Spleen (tissue), 11 donors: ENCODE data around the gene PP2D1. TPM values are rescaled to one million over a fixed set of nuclear protein-coding genes. Genes with fewer than 3 reads are reported as not detected.
A peak's percentile ranks its signal among the peaks of the same experiment; 100 is the strongest.

ENCODE experiments used
- DNase-seq: peaks from one replicate; pipeline ENCODE4 v3.0.0-alpha.2; 2020
- H3K27ac ChIP-seq, 8 donors: fragments of 200-600 bp; sonication (generic) in 7 of 8; 1 replicate in 4 of 8; 2 replicates in 4 of 8; pipeline versions ENCODE4 v1.5.0 to v1.8.0; 2016 to 2021; ENCODE audit warnings: inconsistent platforms in 4 of 8, mild to moderate bottlenecking in 4 of 8, moderate library complexity in 1 of 8
- H3K27me3 ChIP-seq, 7 donors: fragments of 200-600 bp; sonication (generic) in 6 of 7; replicated peaks in 1 of 7; 1 replicate in 4 of 7; 2 replicates in 3 of 7; pipeline versions ENCODE4 v1.5.0 to v1.8.0; 2016 to 2021; ENCODE audit warnings: inconsistent platforms in 3 of 7, mild to moderate bottlenecking in 1 of 7
- H3K36me3 ChIP-seq, 6 donors: fragments of 200-600 bp; sonication (generic) in 5 of 6; 1 replicate in 4 of 6; 2 replicates in 2 of 6; pipeline versions ENCODE4 v1.5.0 to v1.8.0; 2016 to 2021; ENCODE audit warnings: inconsistent platforms in 2 of 6
- H3K4me1 ChIP-seq, 6 donors: fragments of 200-600 bp; sonication (generic) in 5 of 6; 1 replicate in 3 of 6; 2 replicates in 3 of 6; pipeline versions ENCODE4 v1.5.0 to v1.8.0; 2016 to 2021; ENCODE audit warnings: inconsistent platforms in 3 of 6
- H3K4me3 ChIP-seq, 8 donors: fragments of 200-600 bp; sonication (generic) in 7 of 8; 1 replicate in 4 of 8; 2 replicates in 4 of 8; pipeline versions ENCODE4 v1.5.0 to v1.8.0; 2016 to 2021; ENCODE audit warnings: inconsistent platforms in 4 of 8, mild to moderate bottlenecking in 4 of 8, moderate library complexity in 2 of 8
- H3K9me3 ChIP-seq, 8 donors: fragments of 200-600 bp; sonication (generic) in 7 of 8; 1 replicate in 4 of 8; 2 replicates in 4 of 8; pipeline versions ENCODE4 v1.5.0 to v1.8.0; 2016 to 2021; ENCODE audit warnings: inconsistent platforms in 4 of 8
- POLR2A ChIP-seq, 3 donors: fragments of 450-650 bp; IDR thresholded peaks; one replicate each; pipeline ENCODE4 v1.5.1; 2017; ENCODE audit warnings: antibody characterized with exemption in 3 of 3, mild to moderate bottlenecking in 1 of 3
- POLR2AphosphoS5 ChIP-seq, 3 donors: sonication (generic); formaldehyde crosslinking; IDR thresholded peaks; one replicate each; pipeline ENCODE4 v1.5.1; 2017; ENCODE audit warnings: antibody characterized with exemption in 3 of 3
- WGBS, 5 donors: extraction: QIAGEN DNeasy Blood & Tissue Kit in 3 of 5; methylation state at CpG; one replicate each; pipeline versions ENCODE4 v1.1.5 to v1.1.7; 2013 to 2018; 5-methylcytosine and 5-hydroxymethylcytosine counted together
- intact Hi-C: fragments of 100-400 bp; cut with DNase I; formaldehyde crosslinking; loops from one replicate; pipeline ENCODE4 v1.15.0; 2023; ENCODE audit warnings: low total_unique reads
- polyA plus RNA-seq, 3 donors: library from polyadenylated mRNA; stranded (reverse); fragments of 200-250 nt; gene quantifications; one replicate each; pipeline ENCODE4 v1.2.1, GENCODE V29; 2013
- total RNA-seq, 7 donors: library from RNA; depleted of rRNA in 3 of 7; stranded (reverse); fragments of >200 nt in 3 of 7; fragmentation: NEBNext Ultra II Directional in 4 of 7; extraction: Animal tissue kit (Norgen Biotek cat#: 25700) in 4 of 7; gene quantifications; one replicate each; pipeline versions ENCODE4 v1.1.0 to v1.2.1, GENCODE V29; 2016 to 2021
- TF ChIP-seq, protein P1 (sequence below), 11 experiments: fragments of 200-600 bp in 7 of 11; fragments of 450-650 bp in 4 of 11; sonication (generic) in 4 of 11; IDR thresholded peaks in 8 of 11; conservative IDR thresholded peaks in 3 of 11; 1 replicate in 7 of 11; 2 replicates in 4 of 11; pipeline versions ENCODE4 v1.4.0 to v1.8.0; 2016 to 2021; ENCODE audit warnings: antibody characterized with exemption in 11 of 11, inconsistent platforms in 4 of 11, mild to moderate bottlenecking in 1 of 11
- donor health status: healthy with polysubstance abuse.
- donor health status: DM: no; HTN: no; CAD: no; lungs with moderate emphysema.
- donor health status: DM: no; HTN: no; CAD: no.
- donor health status: Bipolar disorder and iron deficiency.
- donor health status: healthy.
- donor health status: DM: no; HTN: no; CAD: no.
- donor health status: DM: yes; HTN: yes; CAD: no.

Gene PP2D1
- total and polyA plus RNA-seq, 10 donors, result not detected

- H3K27me3 ChIP-seq, result no peaks in the 10 kb centered on the region
- WGBS, 5 donors, result 43 to 61% (median 47%) methylated on average over 4 of the region's 4 CpGs
- intact Hi-C loops, result loop anchor here (5.0 to 10.0 kb wide), 2 partner anchors 99 to 143 kb away; partner anchors contain the start of genes RAB5A and SGO1
- H3K9me3 ChIP-seq, result no peaks in the 10 kb centered on the region
- peak overlapping the region in 7 of 8 donors; percentile 1 to 93 (median 18) for H3K4me3 ChIP-seq
- DNase-seq, result no peak
- peaks cover 51 to 87% (median 76%) of the 10 kb centered on the region in 6 donors for H3K4me1 ChIP-seq
- TF ChIP-seq, protein P1, sequence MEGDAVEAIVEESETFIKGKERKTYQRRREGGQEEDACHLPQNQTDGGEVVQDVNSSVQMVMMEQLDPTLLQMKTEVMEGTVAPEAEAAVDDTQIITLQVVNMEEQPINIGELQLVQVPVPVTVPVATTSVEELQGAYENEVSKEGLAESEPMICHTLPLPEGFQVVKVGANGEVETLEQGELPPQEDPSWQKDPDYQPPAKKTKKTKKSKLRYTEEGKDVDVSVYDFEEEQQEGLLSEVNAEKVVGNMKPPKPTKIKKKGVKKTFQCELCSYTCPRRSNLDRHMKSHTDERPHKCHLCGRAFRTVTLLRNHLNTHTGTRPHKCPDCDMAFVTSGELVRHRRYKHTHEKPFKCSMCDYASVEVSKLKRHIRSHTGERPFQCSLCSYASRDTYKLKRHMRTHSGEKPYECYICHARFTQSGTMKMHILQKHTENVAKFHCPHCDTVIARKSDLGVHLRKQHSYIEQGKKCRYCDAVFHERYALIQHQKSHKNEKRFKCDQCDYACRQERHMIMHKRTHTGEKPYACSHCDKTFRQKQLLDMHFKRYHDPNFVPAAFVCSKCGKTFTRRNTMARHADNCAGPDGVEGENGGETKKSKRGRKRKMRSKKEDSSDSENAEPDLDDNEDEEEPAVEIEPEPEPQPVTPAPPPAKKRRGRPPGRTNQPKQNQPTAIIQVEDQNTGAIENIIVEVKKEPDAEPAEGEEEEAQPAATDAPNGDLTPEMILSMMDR (IDR thresholded peaks at IDR 0.05 in 8 of 11, conservative IDR thresholded peaks at IDR 0.05 in 3 of 11), result no peak
- TF ChIP-seq POLR2AphosphoS5 (IDR thresholded peaks at IDR 0.05) (no peak), POLR2A (IDR thresholded peaks at IDR 0.05) (no peak)
- H3K36me3 ChIP-seq, result no peaks in the 10 kb centered on the region
- peak overlapping the region; percentile 55 to 99 (median 98) for H3K27ac ChIP-seq
Measured at GRCh38 chr3:20043825-20044224, 31.8 kb upstream of the PP2D1 start.

- intact Hi-C loops, result loop anchor here (5.0 to 10.0 kb wide), 2 partner anchors 99 to 144 kb away; partner anchors contain the start of genes RAB5A and SGO1
- TF ChIP-seq POLR2A (IDR thresholded peaks at IDR 0.05), result no peak
- TF ChIP-seq POLR2AphosphoS5 (IDR thresholded peaks at IDR 0.05), result peak in 2 of 3 donors; percentile 57 to 66
- TF ChIP-seq, protein P1 (IDR thresholded peaks at IDR 0.05 in 8 of 11, conservative IDR thresholded peaks at IDR 0.05 in 3 of 11), result no peak
- WGBS, 5 donors, result 5 to 17% (median 10%) methylated on average over 4 of the region's 4 CpGs
- peak; percentile 90 for DNase-seq
- Histone ChIP-seq H3K27me3 (no peaks in the 10 kb centered on the region), H3K4me1 (peaks cover 51 to 87% (median 75%) of the 10 kb centered on the region in 6 donors), H3K27ac (peak overlapping the region; percentile 55 to 99 (median 98)), H3K36me3 (no peaks in the 10 kb centered on the region), H3K9me3 (no peaks in the 10 kb centered on the region), H3K4me3 (peak overlapping the region in 7 of 8 donors; percentile 1 to 93 (median 18))
Measured at GRCh38 chr3:20043396-20043795, 31.3 kb upstream of the PP2D1 start.

DNA sequence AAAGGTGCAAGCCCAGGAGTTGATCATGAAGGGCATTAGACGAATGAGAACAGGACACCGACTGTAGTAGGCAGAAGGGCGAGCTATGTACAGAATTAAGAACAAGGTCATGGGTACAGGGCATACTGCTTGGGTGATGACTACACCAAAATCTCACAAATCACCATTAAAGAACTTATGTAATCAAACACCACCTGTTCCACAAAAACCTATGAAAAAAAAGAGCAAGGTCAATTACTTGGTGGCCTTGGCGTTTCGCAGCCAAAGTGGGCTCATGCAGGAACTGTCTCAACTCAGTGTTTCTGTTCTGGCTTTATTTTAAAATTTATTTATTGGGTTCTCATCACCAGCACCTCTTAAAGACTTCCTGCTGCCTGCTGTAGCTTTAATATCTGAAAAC is 30.3 kb upstream of the PP2D1 start:
- TF ChIP-seq, protein P1 (IDR thresholded peaks at IDR 0.05 in 8 of 11, conservative IDR thresholded peaks at IDR 0.05 in 3 of 11), result no peak
- TF ChIP-seq POLR2AphosphoS5 (IDR thresholded peaks at IDR 0.05), result no peak
- TF ChIP-seq POLR2A (IDR thresholded peaks at IDR 0.05), result no peak
- no peaks in the 10 kb centered on the region for H3K27me3 ChIP-seq
- H3K9me3 ChIP-seq, result no peaks in the 10 kb centered on the region
- 49 to 70% (median 63%) methylated on average over 5 of the region's 5 CpGs for WGBS, 5 donors
- DNase-seq, result no peak
- H3K4me1 ChIP-seq, result peaks cover 41 to 83% (median 65%) of the 10 kb centered on the region in 6 donors
- peak overlapping the region; percentile 29 to 99 (median 98) for H3K27ac ChIP-seq
- H3K36me3 ChIP-seq, result no peaks in the 10 kb centered on the region
- intact Hi-C loops, result loop anchor here (5.0 to 10.0 kb wide), 2 partner anchors 98 to 145 kb away; partner anchors contain the start of genes RAB5A and SGO1
- H3K4me3 ChIP-seq, result peak overlapping the region in 3 of 8 donors; percentile 73 to 93 (median 85)

- Histone ChIP-seq H3K36me3 (no peaks in the 10 kb centered on the region), H3K4me3 (peak overlapping the region; percentile 66 to 93 (median 82)), H3K27me3 (no peaks in the 10 kb centered on the region), H3K4me1 (peaks cover 40 to 73% (median 55%) of the 10 kb centered on the region in 6 donors), H3K9me3 (no peaks in the 10 kb centered on the region), H3K27ac (peak overlapping the region; percentile 74 to 99 (median 98))
- intact Hi-C loops, result loop anchor here (5.0 to 10.0 kb wide), 2 partner anchors 96 to 146 kb away; partner anchors contain the start of genes RAB5A and SGO1
- 0 to 1% (median 0%) methylated on average over 24 to 28 of the region's 28 CpGs for WGBS, 5 donors
- peak; percentile 96 for DNase-seq
- peak; percentile 80 to 91 (median 87) for TF ChIP-seq POLR2AphosphoS5 (IDR thresholded peaks at IDR 0.05)
- TF ChIP-seq POLR2A (IDR thresholded peaks at IDR 0.05), result peak in 1 of 3 donors; percentile 37
- TF ChIP-seq, protein P1 (IDR thresholded peaks at IDR 0.05 in 8 of 11, conservative IDR thresholded peaks at IDR 0.05 in 3 of 11), result no peak
Measured at GRCh38 chr3:20041197-20041780, 29.2 kb upstream of the PP2D1 start.
